H9 (cell line): ENCODE data around the gene GABBR2. TPM values are rescaled to one million over a fixed set of nuclear protein-coding genes. Genes with fewer than 3 reads are reported as not detected.

ENCODE experiments used
- DNase-seq: peaks from one replicate; pipeline ENCODE4 v3.0.0-alpha.2; 2017
- H2AFZ ChIP-seq: one replicate; pipeline ENCODE4 v1.6.1; 2013; ENCODE audit warnings: mild to moderate bottlenecking, low read length, control low read depth, moderate library complexity
- H2AK5ac ChIP-seq: 2 replicates; pipeline ENCODE4 v1.6.1; 2013; ENCODE audit warnings: low read length, control low read depth, mixed read lengths; ENCODE audit not compliant: insufficient read length
- H2BK120ac ChIP-seq: one replicate; pipeline ENCODE4 v1.6.1; 2013; ENCODE audit warnings: low read depth, mild to moderate bottlenecking, low read length, control low read depth, inconsistent platforms; ENCODE audit not compliant: poor library complexity, severe bottlenecking
- H2BK12ac ChIP-seq: 2 replicates; pipeline ENCODE4 v1.6.1; 2013; ENCODE audit warnings: low read length, control low read depth, mixed read lengths, low read depth; ENCODE audit not compliant: insufficient read length
- H2BK15ac ChIP-seq: 2 replicates; pipeline ENCODE4 v1.6.1; 2013; ENCODE audit warnings: low read depth, low read length, control low read depth
- H2BK20ac ChIP-seq: one replicate; pipeline ENCODE4 v1.6.1; 2013; ENCODE audit warnings: low read depth, mild to moderate bottlenecking, low read length, control low read depth, inconsistent platforms; ENCODE audit not compliant: poor library complexity, severe bottlenecking
- H2BK5ac ChIP-seq: 2 replicates; pipeline ENCODE4 v1.6.1; 2013; ENCODE audit warnings: low read length, control low read depth, mixed read lengths; ENCODE audit not compliant: insufficient read length
- H3K14ac ChIP-seq: 2 replicates; pipeline ENCODE4 v1.6.1; 2013; ENCODE audit warnings: low read length, control low read depth; ENCODE audit not compliant: insufficient read depth
- H3K18ac ChIP-seq: 2 replicates; pipeline ENCODE4 v1.6.1; 2013; ENCODE audit warnings: low read depth, mild to moderate bottlenecking, mixed read lengths, low read length, control low read depth; ENCODE audit not compliant: insufficient read length
- H3K23ac ChIP-seq: 2 replicates; pipeline ENCODE4 v1.6.1; 2013; ENCODE audit warnings: low read length, control low read depth, mixed read lengths, low read depth; ENCODE audit not compliant: insufficient read length
- H3K23me2 ChIP-seq: 2 replicates; pipeline ENCODE4 v1.6.1; 2013; ENCODE audit warnings: low read depth, mild to moderate bottlenecking, mixed read lengths, low read length, control low read depth; ENCODE audit not compliant: insufficient read length, poor library complexity, severe bottlenecking
- H3K27ac ChIP-seq: 2 replicates; pipeline ENCODE4 v1.5.1; 2013; ENCODE audit warnings: low read length, control low read depth, mixed read lengths, low read depth; ENCODE audit not compliant: insufficient read length
- H3K27me3 ChIP-seq: 2 replicates; pipeline ENCODE4 v1.6.1; 2013; ENCODE audit warnings: low read length, control low read depth, inconsistent platforms; ENCODE audit not compliant: insufficient read depth
- H3K4ac ChIP-seq: 2 replicates; pipeline ENCODE4 v1.6.1; 2013; ENCODE audit warnings: low read depth, mild to moderate bottlenecking, control low read depth, inconsistent platforms, low read length, moderate library complexity
- H3K4me1 ChIP-seq: 2 replicates; pipeline ENCODE4 v1.6.1; 2013; ENCODE audit warnings: low read length, control low read depth, inconsistent platforms; ENCODE audit not compliant: insufficient read depth
- H3K4me2 ChIP-seq: 2 replicates; pipeline ENCODE4 v1.6.1; 2013; ENCODE audit warnings: low read length, control low read depth, mixed read lengths; ENCODE audit not compliant: insufficient read length, insufficient read depth
- H3K56ac ChIP-seq: 2 replicates; pipeline ENCODE4 v1.6.1; 2013; ENCODE audit warnings: low read depth, mild to moderate bottlenecking, mixed read lengths, low read length, control low read depth; ENCODE audit not compliant: insufficient read length
- H3K79me1 ChIP-seq: 2 replicates; pipeline ENCODE4 v1.6.1; 2013; ENCODE audit warnings: low read depth, mild to moderate bottlenecking, moderate library complexity, low read length, control low read depth, inconsistent platforms; ENCODE audit not compliant: insufficient read depth, poor library complexity, severe bottlenecking
- H3K79me2 ChIP-seq: 2 replicates; pipeline ENCODE4 v1.6.1; 2013; ENCODE audit warnings: low read length, control low read depth, inconsistent platforms; ENCODE audit not compliant: insufficient read depth
- H3K9ac ChIP-seq: 2 replicates; pipeline ENCODE4 v1.6.1; 2013; ENCODE audit warnings: low read length, control low read depth, mixed read lengths; ENCODE audit not compliant: insufficient read length; ENCODE audit errors: extremely low read depth
- H3K9me3 ChIP-seq: one replicate; pipeline ENCODE4 v1.6.1; 2013; ENCODE audit warnings: low read depth, low read length, inconsistent platforms; ENCODE audit not compliant: control insufficient read depth
- H3T11ph ChIP-seq: one replicate; pipeline ENCODE4 v1.6.1; 2013; ENCODE audit warnings: mild to moderate bottlenecking, low read length, control low read depth, inconsistent platforms
- H4K20me1 ChIP-seq: one replicate; pipeline ENCODE4 v1.6.1; 2013; ENCODE audit not compliant: control insufficient read depth, insufficient read length, insufficient read depth
- H4K5ac ChIP-seq: 2 replicates; pipeline ENCODE4 v1.6.1; 2013; ENCODE audit warnings: low read depth, mild to moderate bottlenecking, mixed read lengths, low read length, control low read depth; ENCODE audit not compliant: insufficient read length
- H4K8ac ChIP-seq: replicated peaks from 2 replicates; pipeline ENCODE4 v1.6.1; 2013; ENCODE audit warnings: low read length, control low read depth, mixed read lengths, low read depth; ENCODE audit not compliant: insufficient read length
- H4K91ac ChIP-seq: 2 replicates; pipeline ENCODE4 v1.6.1; 2013; ENCODE audit warnings: low read depth, mild to moderate bottlenecking, moderate library complexity, mixed read lengths, low read length, control low read depth; ENCODE audit not compliant: insufficient read length
- H3K27ac Mint-ChIP-seq, 3 experiments: 2 replicates in 2 of 3; 3 replicates in 1 of 3; pipeline ENCODE4 v1.8.0; 2020 to 2021; ENCODE audit warnings: mixed read lengths in 3 of 3, mild to moderate bottlenecking in 1 of 3, moderate library complexity in 1 of 3
- H3K27me3 Mint-ChIP-seq: 2 replicates; pipeline ENCODE4 v1.8.0; 2021; ENCODE audit warnings: low read depth, mild to moderate bottlenecking, moderate library complexity, mixed read lengths
- H3K36me3 Mint-ChIP-seq, 3 experiments: 2 replicates in 2 of 3; 3 replicates in 1 of 3; pipeline ENCODE4 v1.8.0; 2020 to 2021; ENCODE audit warnings: low read depth in 3 of 3, mixed read lengths in 3 of 3; ENCODE audit not compliant: insufficient read depth in 1 of 3
- H3K4me1 Mint-ChIP-seq, 2 experiments: 2 replicates each; pipeline ENCODE4 v1.8.0; 2020; ENCODE audit warnings: mixed read lengths in 2 of 2
- H3K4me3 Mint-ChIP-seq, 2 experiments: 2 replicates in 1 of 2; 3 replicates in 1 of 2; pipeline ENCODE4 v1.8.0; 2020 to 2021; ENCODE audit warnings: mild to moderate bottlenecking in 2 of 2, mixed read lengths in 2 of 2, moderate library complexity in 1 of 2
- H3K9me3 Mint-ChIP-seq, 2 experiments: 2 replicates in 1 of 2; 3 replicates in 1 of 2; pipeline ENCODE4 v1.8.0; 2020; ENCODE audit warnings: mild to moderate bottlenecking in 2 of 2, mixed read lengths in 2 of 2, moderate library complexity in 1 of 2
- CTCF ChIP-seq: fragments of 200-600 bp; sonication (generic); conservative IDR thresholded peaks from 3 replicates; pipeline ENCODE4 v1.8.0; 2021; ENCODE audit warnings: antibody characterized with exemption, mild to moderate bottlenecking
- WGBS: extraction: QIAGEN DNeasy Blood & Tissue Kit; methylation state at CpG from one replicate; pipeline ENCODE4 v1.1.7; 2013; ENCODE audit warnings: missing lambda C conversion rate, low lambda C conversion rate, mixed read lengths; ENCODE audit not compliant: insufficient read length; ENCODE audit errors: extremely low coverage; 5-methylcytosine and 5-hydroxymethylcytosine counted together
- total RNA-seq: library from RNA; stranded (reverse); gene quantifications from 2 replicates; pipeline ENCODE4 v1.2.1, GENCODE V29; 2021

Gene GABBR2
- total RNA-seq, 1 experiment from 2014 or later, result 0.66 TPM

GRCh38 chr9:98599566-98600216, 109.0 kb downstream of the GABBR2 start:
- Histone ChIP-seq H3K18ac (no peak overlapping the region), H3K14ac (no peak overlapping the region), H3K27ac (no peak overlapping the region), H2AK5ac (no peak overlapping the region), H3K23me2 (no peaks in the 10 kb centered on the region), H3K27me3 (no peaks in the 10 kb centered on the region), H4K5ac (no peak overlapping the region), H2BK120ac (no peak overlapping the region), H2BK5ac (no peak overlapping the region), H2BK20ac (no peak overlapping the region), H2BK15ac (no peak overlapping the region), H3K4me2 (no peak overlapping the region), H3K79me1 (no peaks in the 10 kb centered on the region), H4K91ac (no peak overlapping the region), H2BK12ac (no peak overlapping the region), H4K8ac (no peak overlapping the region), H3K4me1 (no peaks in the 10 kb centered on the region), H3K79me2 (no peaks in the 10 kb centered on the region), H3K56ac (no peak overlapping the region), H4K20me1 (no peaks in the 10 kb centered on the region), H3T11ph (no peak overlapping the region), H3K23ac (no peak overlapping the region), H2AFZ (no peak overlapping the region), H3K9me3 (no peaks in the 10 kb centered on the region), H3K4ac (no peak overlapping the region), H3K9ac (no peak overlapping the region)
- H3K4me1 Mint-ChIP-seq, result peaks cover 14 to 19% of the 10 kb centered on the region in 2 experiments
- H3K9me3 Mint-ChIP-seq, result no peaks in the 10 kb centered on the region
- no peak overlapping the region; a peak in 1 of 7 replicates for H3K27ac Mint-ChIP-seq
- H3K36me3 Mint-ChIP-seq, result no peaks in the 10 kb centered on the region
- TF ChIP-seq CTCF, result no peak
- no peaks in the 10 kb centered on the region; the same call in 1 of the 2 replicates for H3K27me3 Mint-ChIP-seq
- H3K4me3 Mint-ChIP-seq, result no peak overlapping the region
- no CpG with 5 or more reads among the region's 8 CpGs for WGBS
- no peak for DNase-seq
